ENCODE data around the gene PRKD2.

GRCh38 chr19:46746281-46747057, 29.6 kb upstream of the PRKD2 start, which contains the start of gene STRN4:
- TF ChIP-seq PRDM1 (tag by site-specific recombination; IDR thresholded peaks at IDR 0.05) (peak; percentile 88), ZNF202 (tag by site-specific recombination; IDR thresholded peaks at IDR 0.05; ENCODE audit: borderline replicate concordance) (no peak)
- TF ChIP-seq, protein P1, sequence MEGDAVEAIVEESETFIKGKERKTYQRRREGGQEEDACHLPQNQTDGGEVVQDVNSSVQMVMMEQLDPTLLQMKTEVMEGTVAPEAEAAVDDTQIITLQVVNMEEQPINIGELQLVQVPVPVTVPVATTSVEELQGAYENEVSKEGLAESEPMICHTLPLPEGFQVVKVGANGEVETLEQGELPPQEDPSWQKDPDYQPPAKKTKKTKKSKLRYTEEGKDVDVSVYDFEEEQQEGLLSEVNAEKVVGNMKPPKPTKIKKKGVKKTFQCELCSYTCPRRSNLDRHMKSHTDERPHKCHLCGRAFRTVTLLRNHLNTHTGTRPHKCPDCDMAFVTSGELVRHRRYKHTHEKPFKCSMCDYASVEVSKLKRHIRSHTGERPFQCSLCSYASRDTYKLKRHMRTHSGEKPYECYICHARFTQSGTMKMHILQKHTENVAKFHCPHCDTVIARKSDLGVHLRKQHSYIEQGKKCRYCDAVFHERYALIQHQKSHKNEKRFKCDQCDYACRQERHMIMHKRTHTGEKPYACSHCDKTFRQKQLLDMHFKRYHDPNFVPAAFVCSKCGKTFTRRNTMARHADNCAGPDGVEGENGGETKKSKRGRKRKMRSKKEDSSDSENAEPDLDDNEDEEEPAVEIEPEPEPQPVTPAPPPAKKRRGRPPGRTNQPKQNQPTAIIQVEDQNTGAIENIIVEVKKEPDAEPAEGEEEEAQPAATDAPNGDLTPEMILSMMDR (tag by site-specific recombination; IDR thresholded peaks at IDR 0.05): no peak
